Measurements from ENCODE around the gene PRR12. TPM values are rescaled to one million over a fixed set of nuclear protein-coding genes. Genes with fewer than 3 reads are reported as not detected.

PRR12 gene
- 10 to 100 TPM; 12.9 to 15.9 TPM for total RNA-seq
- long read RNA-seq: 0 reads

GRCh38 chr19:49590971-49591730 is at the start of gene PRR12:
PRR12 (plus strand) TSS chr19:49591182; CDS start chr19:49591655, 473 bp downstream.
- ATAC-seq: peak; percentile 68

GRCh38 chr19:49541914-49542313 is 49.1 kb upstream of the PRR12 start:
- intact Hi-C loops (cut with DNase I): loop anchor here in 1 of 2 donors (5.0 kb wide), 1 partner anchor 35 kb away; no protein-coding TSS in a partner anchor
- DNase-seq: no peak
- ATAC-seq: no peak

More at GRCh38 chr19:49590971-49591730, at the start of gene PRR12:
- peak; percentile 68 for DNase-seq
- intact Hi-C loops (cut with DNase I): loop anchor here in 1 of 2 donors (2.0 kb wide), 1 partner anchor 48 kb away; no protein-coding TSS in a partner anchor

- intact Hi-C loops (cut with DNase I): loop anchor here in 1 of 2 donors (5.0 kb wide), 1 partner anchor 35 kb away; no protein-coding TSS in a partner anchor
- ATAC-seq: no peak
Measured at GRCh38 chr19:49542446-49542845, 48.5 kb upstream of the PRR12 start.

DNA sequence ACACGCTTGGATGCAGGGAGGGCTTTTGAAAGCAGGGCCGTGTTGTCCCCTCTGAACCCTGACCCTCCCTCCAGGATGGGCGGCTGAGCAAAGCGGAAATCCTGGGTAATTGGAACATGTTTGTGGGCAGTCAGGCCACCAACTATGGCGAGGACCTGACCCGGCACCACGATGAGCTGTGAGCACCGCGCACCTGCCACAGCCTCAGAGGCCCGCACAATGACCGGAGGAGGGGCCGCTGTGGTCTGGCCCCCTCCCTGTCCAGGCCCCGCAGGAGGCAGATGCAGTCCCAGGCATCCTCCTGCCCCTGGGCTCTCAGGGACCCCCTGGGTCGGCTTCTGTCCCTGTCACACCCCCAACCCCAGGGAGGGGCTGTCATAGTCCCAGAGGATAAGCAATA is 48.0 kb upstream of the PRR12 start:
- no peak for DNase-seq
- no peak for ATAC-seq
- intact Hi-C loops (cut with DNase I): loop anchor here in 1 of 2 donors (5.0 kb wide), 1 partner anchor 36 kb away; no protein-coding TSS in a partner anchor

More at GRCh38 chr19:49542446-49542845, 48.5 kb upstream of the PRR12 start:
- DNase-seq: no peak

GRCh38 chr19:49544154-49544553 is 46.8 kb upstream of the PRR12 start:
- intact Hi-C loops (cut with DNase I): loop anchor here in 1 of 2 donors (5.0 kb wide), 1 partner anchor 37 kb away; no protein-coding TSS in a partner anchor
- DNase-seq: no peak
- no peak for ATAC-seq

GRCh38 chr19:49546825-49547565 is 44.0 kb upstream of the PRR12 start:
- intact Hi-C loops (cut with DNase I): loop anchor here in 1 of 2 donors (1.0 kb wide), 1 partner anchor 44 kb away; no protein-coding TSS in a partner anchor
- peak; percentile 81 to 85 for ATAC-seq
- DNase-seq: peak; percentile 73

GRCh38 chr19:49549045-49549444 is 41.9 kb upstream of the PRR12 start:
- ATAC-seq (no peak), DNase-seq (no peak)
- intact Hi-C loops (cut with DNase I): no loop called here

DNA sequence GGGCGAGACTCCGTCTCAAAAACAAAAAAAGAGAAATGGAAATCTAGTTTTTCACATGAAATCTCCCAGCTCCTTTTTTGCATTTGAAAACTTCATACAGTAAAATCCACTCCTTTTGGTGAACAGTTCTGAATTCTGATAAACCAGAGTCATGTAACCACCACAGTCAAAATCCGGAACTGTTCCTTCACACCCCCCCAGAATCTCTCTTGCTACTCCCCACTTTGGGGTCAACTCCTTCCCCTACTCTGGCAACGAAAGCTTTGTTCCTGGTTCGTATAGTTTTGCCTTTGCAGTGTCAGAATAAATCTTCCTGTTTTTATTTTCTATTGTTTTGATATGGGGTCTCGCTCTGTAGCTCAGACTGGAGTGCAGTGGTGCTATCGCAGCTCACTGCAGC is 39.5 kb upstream of the PRR12 start:
- intact Hi-C loops (cut with DNase I): no loop called here
- ATAC-seq (no peak), DNase-seq (no peak)

GRCh38 chr19:49552749-49553148 is 38.2 kb upstream of the PRR12 start:
- intact Hi-C loops (cut with DNase I): no loop called here
- ATAC-seq (no peak), DNase-seq (no peak)

GRCh38 chr19:49553451-49554271 is 37.3 kb upstream of the PRR12 start:
- intact Hi-C loops (cut with DNase I): no loop called here
- ATAC-seq (no peak), DNase-seq (no peak)

DNA sequence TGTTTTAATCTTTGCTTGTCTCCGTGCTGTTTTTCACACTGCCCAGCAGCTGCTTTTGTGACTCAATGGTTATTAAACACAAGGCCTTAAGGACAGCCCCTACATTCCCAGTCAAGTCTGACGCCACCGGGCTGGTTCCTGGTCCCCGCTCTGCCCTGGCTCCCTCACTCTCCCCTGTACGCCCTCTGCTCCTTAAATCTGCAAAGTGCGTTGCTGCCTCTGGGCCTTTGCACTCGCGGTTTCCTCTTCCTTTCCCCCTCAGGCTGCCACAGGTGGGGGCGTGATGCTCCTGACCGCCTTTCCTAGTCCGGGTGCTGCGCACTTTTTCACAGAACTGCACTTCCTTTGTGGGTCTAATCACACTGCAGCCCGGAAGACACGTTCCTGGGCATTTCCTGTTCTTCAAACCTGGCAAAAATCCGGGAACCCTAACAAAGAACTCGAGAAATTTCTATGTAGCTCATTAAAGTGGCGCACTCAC is 36.2 kb upstream of the PRR12 start:
- intact Hi-C loops (cut with DNase I): loop anchor here in 1 of 2 donors (5.0 kb wide), 1 partner anchor 57 kb away; the partner anchor contains the start of gene RPS11
- peak; percentile 62 for DNase-seq
- peak; percentile 12 to 46 for ATAC-seq

GRCh38 chr19:49555600-49556411 is 35.2 kb upstream of the PRR12 start:
- DNase-seq (peak; percentile 68), ATAC-seq (peak; percentile 63)
- intact Hi-C loops (cut with DNase I): loop anchor here in 1 of 2 donors (5.0 kb wide), 1 partner anchor 59 kb away; the partner anchor contains the start of gene RPS11

- ATAC-seq: no peak
- no peak for DNase-seq
- intact Hi-C loops (cut with DNase I): loop anchor here in 1 of 2 donors (5.0 kb wide), 1 partner anchor 59 kb away; the partner anchor contains the start of gene RPS11
Measured at GRCh38 chr19:49556412-49557398, 34.3 kb upstream of the PRR12 start.

DNA sequence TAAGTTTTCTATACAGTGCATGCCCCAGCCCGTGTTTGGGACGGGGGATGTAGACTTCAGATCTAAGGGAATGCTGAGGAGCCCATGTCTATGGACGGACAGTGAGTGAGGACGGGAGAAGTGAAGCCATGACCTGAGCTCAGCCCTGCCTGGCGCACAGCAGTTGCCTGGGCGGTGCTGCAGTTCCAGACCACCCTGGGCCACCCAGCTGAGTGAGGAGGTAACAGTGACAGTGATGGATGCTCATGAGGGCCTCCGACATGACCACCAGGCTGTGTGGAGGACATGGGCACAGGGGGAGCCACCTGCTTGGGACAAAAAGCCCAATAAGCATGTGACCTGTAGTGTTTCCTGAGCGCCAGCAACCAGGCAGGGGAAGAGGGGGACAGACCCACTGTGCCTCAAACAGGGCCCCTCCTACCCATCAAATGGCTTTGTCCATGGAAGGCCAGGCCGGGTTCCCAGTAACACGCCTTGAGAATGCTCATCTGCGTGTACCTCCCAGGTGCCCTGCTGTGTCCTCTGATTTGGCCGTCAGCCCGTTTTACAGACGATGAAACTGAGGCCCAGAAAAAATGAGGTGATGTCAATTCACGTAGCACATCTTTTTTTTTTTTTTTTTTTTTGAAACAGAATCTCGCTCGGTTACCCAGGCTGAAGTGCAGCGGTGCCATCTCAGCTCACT is 33.2 kb upstream of the PRR12 start:
- intact Hi-C loops (cut with DNase I): loop anchor here in 1 of 2 donors (5.0 kb wide), 1 partner anchor 60 kb away; the partner anchor contains the start of gene RPS11
- no peak for DNase-seq
- ATAC-seq: no peak

DNA sequence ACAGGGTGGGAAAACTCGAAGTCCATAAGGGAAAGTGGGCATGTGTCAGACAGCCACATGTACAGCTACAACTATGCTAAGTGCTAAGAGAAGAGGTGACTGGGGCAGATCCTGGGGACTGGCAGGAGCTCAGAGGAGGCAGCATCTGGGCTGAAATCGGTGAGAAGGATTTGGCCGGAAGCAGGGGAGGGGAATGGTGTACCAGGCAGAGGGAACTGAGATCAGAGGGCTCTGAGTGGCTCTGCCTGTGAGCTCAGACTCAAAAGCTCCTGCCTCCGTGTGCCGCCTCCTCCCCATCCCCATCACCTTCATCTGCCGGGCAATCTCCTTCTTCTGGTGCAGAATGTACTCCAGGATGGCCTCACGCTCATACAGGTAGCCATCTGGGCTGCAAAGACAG is 32.4 kb upstream of the PRR12 start:
- ATAC-seq: no peak
- intact Hi-C loops (cut with DNase I): loop anchor here in 1 of 2 donors (5.0 kb wide), 1 partner anchor 61 kb away; the partner anchor contains the start of gene RPS11

DNA sequence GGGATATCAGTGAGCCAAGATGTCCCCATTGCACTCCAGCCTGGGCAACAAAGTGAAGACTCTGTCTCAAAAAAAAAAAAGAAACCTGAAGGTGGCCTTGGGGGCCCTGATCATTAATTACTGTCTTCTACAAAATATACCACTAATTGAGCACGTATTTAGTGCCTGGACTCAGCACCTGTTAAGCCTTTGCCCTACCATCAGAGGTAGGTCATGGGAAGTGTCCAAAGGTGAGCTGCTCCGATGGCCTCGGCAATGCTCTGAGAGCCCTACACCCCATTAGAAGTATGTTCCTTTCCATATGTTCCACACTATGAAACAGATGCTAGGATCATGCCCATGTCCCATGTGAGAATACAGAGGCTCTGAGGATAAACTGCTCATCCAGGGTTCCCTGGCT is 31.5 kb upstream of the PRR12 start:
- intact Hi-C loops (cut with DNase I): loop anchor here in 1 of 2 donors (5.0 kb wide), 1 partner anchor 62 kb away; the partner anchor contains the start of gene RPS11
- ATAC-seq: no peak
- DNase-seq: no peak

More for the DNA sequence above, 32.4 kb upstream of the PRR12 start:
- DNase-seq: no peak

Measured in left cardiac atrium (tissue), 4 donors.